NCI-H1694 treated with DMSO at 0.1 percent for 48 hours (cell line): ENCODE measurements around the gene MAD1L1.

ENCODE experiments used
- DNase-seq: peaks from one replicate; lab custom pipeline; 2025; lab: John Stamatoyannopoulos, UW

Gene MAD1L1

DNA sequence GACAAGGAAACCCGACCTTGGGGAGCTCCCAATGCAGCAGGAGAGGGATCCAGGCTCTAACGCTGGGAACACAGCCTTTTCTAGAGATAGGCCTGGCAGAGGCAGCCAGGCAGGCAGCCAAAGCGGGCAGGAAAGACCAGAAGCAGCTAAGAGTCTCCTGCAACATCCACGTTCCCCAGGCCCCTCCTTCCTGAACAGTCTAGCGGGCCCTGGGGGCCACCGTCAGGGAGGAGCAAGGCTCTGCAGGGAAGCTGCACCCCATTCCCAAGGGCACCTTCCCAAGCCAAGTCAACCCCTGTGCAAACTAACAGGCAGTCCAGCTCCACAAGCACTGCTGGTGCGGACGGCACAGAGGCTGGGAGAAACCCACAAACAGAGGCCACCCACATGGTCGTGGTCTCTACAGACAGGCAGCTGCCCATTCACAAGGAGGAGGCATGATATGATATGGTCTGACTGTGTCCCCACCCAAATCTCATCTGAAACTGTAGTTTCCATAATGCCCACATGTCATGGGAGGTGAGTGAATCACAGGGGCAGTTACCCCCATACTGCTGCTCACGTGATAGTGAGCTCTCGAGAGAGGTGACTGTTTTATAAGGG lies 115.7 kb downstream of the MAD1L1 start:
- peak; percentile 23 for DNase-seq

GRCh38 chr7:2116448-2116810 lies 116.3 kb downstream of the MAD1L1 start:
- no peak for DNase-seq

DNA sequence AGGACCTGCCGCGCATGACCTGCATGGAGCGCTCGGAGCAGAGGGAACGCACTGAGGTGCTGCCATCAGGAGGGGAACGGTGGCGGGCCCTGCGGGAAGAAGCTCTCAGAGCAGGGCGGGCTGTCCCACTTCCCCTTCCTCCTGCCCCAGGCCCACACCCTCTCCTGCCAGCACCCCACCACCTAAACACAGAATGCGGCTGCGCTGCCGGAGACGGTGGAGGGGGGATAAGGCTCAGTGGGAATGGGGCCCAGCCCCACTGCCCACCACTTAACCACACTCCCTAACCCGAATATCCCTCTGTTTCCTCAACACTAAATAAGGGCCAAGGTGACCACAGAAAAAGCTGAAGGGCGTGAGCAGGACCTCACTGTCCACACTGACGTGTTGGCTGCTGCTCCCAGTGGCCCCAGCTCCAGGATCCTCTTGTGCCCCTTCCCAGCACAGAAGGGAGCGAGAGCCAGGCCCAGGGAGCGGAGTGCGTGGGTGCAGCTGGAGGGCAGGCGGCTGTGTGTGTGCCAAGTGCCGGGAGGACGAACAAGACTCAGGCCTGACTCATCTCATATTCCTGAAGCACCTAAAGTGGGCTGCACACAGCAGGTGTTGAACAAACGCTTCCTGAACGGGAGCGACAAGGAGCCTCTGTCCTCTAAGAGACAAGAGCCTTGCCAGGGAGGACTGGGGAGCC lies 116.8 kb downstream of the MAD1L1 start:
- no peak for DNase-seq

DNA sequence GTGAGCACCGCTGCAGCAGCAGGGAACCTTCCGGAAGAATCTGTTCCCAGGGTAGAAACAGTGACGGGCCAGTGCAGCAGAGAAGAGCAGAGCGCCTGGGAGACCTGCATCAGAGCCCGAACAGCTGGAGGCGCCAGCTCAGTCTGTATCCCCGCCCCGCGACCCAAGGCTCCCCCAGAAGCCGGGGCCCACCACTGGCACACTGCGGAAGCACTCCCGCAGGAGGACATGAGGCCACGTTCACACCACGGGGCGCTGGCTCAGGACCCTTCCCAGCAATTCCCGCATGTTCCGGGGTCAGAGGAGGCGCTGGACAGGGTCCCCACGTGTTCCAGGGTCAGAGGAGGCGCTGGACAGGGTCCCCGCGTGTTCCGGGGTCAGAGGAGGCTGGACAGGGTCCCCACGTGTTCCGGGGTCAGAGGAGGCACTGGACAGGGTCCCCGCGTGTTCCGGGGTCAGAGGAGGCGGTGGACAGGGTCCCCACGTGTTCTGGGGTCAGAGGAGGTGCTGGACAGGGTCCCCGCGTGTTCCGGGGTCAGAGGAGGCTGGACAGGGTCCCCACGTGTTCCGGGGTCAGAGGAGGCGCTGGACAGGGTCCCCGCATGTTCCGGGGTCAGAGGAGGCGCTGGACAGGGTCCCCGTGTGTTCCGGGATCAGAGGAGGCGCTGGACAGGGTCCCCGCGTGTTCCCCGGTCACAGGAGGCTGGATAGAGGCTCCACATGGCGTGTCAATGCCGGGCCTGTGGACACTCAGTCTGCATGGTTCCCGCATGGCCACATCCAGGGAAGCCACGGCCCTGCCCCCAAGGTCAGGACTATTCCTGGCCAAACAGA lies 117.6 kb downstream of the MAD1L1 start:
- DNase-seq = no peak

GRCh38 chr7:2114052-2114451 lies 118.7 kb downstream of the MAD1L1 start:
- no peak for DNase-seq

DNA sequence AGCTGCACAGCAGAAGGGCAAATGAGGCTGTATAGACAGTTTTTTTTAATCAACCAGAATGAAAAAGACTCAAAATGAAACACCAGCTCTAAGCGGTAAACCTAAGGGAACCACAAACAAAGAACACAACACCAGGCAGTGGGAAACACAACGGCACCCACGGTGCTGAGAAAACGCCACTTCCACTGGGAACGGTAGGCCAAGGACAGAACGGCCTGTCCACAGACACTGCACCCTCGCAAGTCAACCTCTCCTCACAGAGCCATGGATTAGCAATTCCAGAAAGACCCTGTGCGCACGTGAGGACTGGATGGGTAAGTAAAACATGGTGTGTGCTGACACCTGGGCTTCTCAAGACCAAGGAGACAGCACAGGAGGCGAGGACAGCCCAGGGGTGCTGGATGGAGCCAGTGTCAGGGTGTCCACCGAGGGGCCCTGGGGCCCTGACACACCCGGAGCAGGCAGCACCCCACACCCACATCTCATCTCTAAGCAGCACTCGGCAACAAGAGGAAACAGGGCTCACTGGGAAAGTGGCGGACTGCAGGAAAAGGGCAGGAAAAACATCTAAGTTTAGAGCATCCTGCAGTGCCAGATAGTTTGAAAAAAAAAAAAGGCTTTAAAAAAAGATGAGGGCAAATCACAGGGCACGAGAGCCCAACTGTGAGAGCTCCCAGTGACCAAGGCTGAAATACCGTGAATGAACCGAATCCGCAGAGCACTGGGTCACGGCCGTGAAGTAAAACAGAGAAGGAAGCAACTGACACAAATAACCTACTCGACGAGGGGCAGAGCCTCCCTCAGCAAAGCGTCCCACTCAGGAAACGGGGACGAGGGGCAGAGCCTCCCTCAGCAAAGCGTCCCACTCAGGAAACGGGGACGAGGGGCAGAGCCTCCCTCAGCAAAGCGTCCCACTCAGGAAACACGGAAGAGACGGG lies 120.2 kb downstream of the MAD1L1 start:
- no peak for DNase-seq

DNA sequence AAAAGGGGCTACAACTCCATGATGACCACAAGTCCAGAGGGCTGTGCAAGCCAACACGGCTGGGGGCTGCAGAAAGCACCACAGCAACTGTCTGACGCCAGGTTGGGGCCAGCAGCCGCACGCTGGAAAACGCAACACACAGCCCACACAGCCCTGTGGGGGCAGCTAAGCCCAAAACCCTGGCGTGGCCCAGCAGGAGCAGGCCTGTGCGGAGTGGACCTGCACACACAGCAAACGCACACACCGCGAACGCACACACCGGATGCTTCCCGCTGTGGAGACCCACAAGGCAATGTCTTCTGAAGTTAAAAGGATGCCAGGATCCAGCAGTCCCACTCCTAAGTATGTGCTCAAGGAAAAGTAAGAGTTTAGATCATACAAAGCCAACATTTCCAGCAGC lies 121.2 kb downstream of the MAD1L1 start:
- no peak for DNase-seq

DNA sequence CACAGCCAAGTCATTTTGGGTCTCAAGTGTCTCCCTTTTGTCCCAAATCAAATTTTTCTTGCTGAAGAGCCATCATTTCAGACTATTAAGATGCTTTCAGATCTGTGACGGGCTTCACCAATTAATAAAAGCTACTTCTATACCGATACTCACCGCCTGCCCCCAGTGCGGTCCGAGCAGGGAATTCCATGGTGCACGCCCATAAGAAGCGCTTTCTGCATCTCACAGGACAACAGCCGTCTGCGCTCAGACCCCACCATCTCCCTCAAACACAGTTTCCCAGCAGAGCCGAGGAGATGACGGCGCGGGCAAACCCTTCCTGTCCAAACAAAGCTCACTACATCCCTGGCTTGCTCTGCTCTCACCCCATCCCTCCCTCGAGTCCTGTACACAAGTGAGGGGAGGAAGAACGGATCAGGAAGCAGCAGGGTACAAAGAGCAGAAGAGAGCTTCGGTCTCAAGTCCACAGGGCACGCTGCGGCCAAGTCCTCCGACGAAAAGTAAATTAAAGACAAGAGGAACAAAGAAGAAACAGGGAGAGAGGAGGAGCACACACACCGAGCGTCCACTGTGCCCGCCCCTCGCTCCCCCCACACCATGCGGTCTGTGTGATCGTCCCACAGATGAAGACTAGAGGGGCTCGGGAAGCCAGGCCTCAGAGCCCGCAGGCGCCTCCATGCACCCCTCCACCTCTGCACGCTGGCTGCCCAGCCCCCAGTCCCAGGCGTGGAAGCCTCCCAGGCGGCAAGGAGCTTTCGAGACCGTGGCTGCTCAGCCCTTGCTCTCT lies 121.9 kb downstream of the MAD1L1 start:
- no peak for DNase-seq

- DNase-seq = no peak
Measured at GRCh38 chr7:2109936-2110609, 122.7 kb downstream of the MAD1L1 start.

DNA sequence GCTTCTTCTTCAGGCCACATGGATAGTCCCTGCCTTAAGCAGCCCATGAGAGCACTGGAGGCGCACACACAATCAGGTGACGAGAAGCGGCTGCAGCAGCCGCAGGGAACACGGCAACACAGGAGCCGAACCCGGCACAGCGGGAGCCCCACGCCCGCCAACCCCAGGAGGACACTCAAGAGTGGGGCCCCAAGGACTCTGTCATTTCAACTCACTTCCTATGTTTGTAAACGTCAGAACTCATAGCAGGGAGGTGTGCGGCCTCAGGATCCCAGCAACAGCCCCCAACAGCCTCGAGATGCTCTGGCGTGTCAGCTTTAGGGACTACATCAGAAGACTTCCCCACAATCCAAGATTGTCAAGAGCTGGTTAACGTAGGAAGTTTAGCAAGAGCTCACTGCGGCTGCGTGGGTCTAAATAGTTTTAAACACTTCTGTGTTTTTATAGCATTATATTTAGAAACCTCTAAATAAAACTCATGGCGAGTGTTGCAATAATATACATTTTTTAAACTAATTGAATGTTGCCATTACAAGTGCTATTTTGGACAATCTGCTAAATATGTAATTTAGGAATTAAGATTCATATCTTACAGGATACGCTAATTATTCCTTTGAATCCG lies 123.4 kb downstream of the MAD1L1 start:
- no peak for DNase-seq

GRCh38 chr7:2108501-2109250 lies 124.1 kb downstream of the MAD1L1 start:
- no peak for DNase-seq

DNA sequence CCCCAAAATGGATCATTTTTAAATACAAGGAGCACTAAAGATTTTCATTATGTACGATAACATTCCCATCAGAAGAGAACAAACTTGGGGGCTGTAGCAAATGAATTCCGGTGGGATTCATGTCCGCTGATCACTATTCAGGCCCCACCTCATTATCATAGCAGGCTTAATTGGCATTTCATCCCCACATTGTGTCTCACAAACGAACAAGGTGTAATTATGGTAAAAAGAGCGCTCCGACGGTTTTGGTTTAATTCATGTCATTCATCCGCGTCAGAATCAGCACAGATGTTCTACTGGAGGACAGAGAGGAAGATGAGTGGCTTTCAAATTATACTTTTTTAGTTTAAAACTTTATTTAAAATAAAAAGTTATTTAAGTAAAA lies 124.7 kb downstream of the MAD1L1 start:
- no peak for DNase-seq

DNA sequence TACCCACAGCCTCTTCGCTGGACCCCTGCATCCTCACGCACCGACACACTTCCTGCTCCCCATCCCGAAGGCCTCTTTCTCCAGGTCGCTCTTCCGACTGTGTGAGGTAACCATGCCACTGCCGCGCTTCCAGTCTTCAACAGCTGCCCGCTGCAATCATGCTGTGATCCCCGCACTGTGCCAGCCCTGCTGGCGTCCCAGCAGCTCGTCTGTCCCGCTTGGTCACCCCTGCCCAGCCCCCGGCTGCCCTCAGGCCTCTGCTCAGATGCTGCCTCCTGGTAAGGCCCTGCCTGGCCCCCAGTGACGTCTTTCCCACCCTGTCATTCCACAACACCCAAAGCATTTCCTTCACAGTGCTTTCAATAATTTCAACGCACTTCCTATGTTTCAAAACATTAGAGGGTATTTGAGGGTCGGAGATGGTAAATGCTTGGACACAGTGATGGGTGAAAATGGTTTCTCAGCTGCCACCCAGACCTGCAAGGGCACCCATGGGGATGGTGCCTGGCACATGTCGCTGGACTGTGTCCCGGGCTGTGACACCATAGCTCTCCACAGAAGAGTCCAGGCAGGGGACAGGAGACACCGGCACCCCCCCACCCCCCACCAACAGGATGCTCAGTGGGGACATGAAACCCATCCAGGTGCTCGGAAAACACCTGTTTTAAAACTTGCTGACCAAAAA lies 125.2 kb downstream of the MAD1L1 start:
- no peak for DNase-seq

GRCh38 chr7:2106924-2107323 lies 125.8 kb downstream of the MAD1L1 start:
- DNase-seq = no peak

DNA sequence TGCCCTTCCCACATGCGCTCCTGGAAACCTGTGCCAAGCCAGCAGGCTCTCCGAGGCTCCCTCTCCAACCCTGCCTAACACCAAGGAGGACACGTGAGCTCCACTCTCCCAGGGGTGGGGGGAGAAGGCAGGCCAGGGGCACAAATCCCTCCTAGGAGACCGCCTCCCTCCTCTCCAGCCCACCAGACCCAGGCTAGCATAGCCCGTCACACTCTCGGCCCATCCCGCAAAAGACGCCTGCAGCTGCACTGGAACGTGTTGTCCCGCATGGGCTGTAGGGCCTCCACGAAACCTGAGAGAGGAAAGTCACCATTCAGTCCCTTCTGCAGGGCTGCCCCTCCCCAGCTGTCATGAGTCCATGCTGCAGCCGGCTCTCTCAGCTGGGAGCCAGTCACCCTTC lies 126.3 kb downstream of the MAD1L1 start:
- DNase-seq = no peak

DNA sequence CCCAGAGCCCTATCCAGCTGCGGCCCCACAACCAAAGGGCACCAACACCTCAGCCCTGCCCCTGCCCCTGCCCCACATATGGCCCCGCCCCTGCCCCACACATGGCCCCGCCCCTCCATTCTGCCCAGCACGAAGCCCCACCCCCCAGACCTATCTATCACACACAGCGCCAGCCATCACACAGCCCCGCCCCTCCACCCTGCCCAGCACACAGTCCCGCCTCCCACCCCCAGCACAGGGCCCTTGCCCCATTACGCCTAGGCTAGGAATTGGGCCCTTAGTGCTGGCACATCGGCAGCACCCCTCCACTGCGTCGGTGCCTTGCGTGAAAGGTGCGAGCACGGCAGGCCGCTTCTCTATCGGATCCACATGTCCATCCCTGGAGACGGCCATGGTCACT lies 126.8 kb downstream of the MAD1L1 start:
- no peak for DNase-seq

DNA sequence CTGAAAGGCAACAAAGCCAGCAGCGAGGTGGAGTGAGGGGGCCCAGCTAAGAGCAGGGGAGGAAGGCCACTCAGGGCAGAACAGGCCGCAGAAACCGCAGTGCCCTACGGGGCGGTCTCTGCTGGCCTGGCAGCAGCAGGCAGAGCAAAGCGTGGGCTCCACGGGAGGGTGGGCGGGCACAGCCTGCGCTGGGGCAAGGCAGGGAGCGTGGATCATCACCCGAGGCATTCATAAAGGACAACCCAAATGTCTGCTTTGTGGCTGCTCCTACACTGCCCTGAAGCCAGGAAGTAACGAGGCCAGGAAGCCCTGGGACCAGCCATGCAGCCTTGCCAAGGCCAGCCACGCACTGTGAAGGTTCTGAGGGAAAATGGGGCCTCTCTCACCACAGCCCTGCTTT lies 127.5 kb downstream of the MAD1L1 start:
- DNase-seq = no peak

DNA sequence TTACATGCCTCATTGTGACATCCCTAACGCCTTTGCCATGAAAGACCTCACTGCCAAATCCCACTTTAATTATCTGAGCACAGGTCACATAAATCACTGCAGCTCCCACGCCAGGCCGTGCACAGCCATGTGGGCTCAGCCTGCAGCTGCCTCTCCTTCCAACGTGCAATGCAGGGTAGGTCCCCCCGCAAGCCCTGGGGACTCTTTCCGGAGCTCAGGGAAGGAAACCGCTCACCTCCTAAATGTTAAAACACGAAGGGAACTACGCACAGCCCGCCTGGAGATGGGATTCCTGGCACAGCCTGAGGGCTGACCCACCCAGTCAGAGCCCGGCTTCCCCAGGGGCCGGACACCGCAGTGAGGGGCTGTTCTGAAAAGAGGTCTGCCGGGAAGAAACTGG lies 128.0 kb downstream of the MAD1L1 start:
- DNase-seq = no peak

- no peak for DNase-seq
Measured at GRCh38 chr7:2104107-2104710, 128.5 kb downstream of the MAD1L1 start.
